Myocyte (in vitro differentiated cells): ENCODE data around the gene COQ9. TPM values are rescaled to one million over a fixed set of nuclear protein-coding genes. Genes with fewer than 3 reads are reported as not detected.
"Not testable (repeated sequence)": the region's sequence is repeated elsewhere in the genome, so short reads cannot be mapped to it uniquely, and the experiment has no call there.

ENCODE experiments used
- DNase-seq: peaks from one replicate; pipeline ENCODE4 v3.0.0-alpha.2; 2012; ENCODE audit warnings: low read depth
- total RNA-seq: library from RNA; depleted of rRNA; stranded (reverse); fragments of >200 nt; gene quantifications from 2 replicates; pipeline ENCODE4 v1.2.3, GENCODE V29; 2014

Gene COQ9
- total RNA-seq, 1 donor from 2014 or later, result 115 TPM

GRCh38 chr16:57426356-57426755 is 20.9 kb upstream of the COQ9 start:
- peak; percentile 70 for DNase-seq

DNA sequence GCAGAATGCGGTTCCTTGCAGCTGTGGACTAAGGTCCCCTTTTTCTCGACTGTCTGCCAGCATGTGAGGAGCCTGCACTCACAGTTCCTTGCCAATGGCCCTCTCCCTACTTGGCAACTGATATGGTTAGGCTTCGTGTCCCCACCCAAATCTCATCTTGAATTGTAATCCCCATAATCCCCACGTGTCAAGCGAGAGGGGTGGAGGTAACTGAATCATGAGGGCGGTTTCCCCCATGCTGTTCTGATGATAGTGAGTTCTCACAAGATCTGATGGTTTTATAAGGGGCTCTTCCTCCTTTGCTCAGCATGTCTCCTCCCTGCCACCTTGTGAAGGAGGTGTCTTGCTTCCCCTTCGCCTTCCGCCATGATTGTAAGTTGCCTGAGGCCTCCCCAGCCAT is 20.0 kb upstream of the COQ9 start:
- DNase-seq, result no peak

DNA sequence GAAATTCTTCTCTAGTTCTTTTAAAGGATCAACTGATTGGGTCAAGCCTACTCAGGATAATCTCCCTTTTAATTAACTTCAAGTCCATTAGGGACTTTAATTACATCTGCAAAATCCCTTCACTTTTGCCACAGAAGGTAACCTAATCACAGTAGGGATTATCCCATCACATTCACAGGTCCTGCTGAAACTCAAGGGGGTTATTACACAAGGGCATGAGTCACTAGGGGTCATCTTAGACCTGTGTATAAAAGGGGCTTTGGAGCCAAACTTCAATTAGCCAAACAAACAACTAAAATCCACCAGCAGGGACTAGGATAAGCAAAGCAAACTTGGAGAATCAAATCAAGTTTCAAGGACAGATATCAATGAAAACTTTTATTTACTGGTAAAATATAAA is 19.5 kb upstream of the COQ9 start:
- no peak for DNase-seq

DNA sequence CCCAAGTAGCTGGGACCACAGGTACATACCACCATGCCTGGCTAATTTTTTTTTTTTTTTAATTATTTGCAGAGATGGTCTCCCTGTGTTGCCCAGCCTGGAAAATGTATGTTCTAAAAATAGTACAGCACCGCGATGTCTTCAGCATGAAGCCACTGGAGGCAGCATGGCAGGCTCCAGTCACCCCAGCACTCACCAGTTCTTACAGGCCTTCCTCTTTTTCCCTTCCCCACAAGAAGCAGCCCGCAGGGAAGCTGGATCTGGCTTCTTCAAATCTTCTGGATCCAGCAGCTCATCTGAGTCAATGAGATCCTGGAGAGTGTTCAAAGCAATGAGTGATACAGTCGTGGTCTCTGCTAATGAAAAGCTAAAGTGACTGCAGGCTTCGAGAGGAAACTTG is 16.3 kb upstream of the COQ9 start:
- DNase-seq, result no peak

GRCh38 chr16:57432505-57432904 is 14.8 kb upstream of the COQ9 start:
- DNase-seq, result no peak

DNA sequence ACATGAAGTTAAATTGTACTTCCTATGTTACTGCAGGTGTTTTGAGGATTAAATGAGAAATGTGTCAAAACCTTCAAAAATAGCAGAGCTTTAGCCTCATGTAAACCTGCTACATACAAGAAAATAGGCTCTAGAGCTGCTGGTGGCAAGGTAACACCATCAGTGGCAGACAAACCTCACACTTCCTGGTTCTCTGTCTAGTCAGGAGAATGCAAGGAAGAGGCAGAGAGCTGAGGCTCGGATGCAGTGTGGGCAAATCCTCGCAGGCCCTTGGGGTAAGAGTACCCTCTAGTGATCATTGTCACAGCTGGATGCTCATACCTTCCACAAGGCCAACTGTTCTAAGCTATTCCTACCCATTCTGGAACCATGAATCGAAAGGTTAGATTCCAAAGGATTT is 14.3 kb upstream of the COQ9 start:
- no peak for DNase-seq

GRCh38 chr16:57434003-57434402 is 13.3 kb upstream of the COQ9 start:
- no peak for DNase-seq

DNA sequence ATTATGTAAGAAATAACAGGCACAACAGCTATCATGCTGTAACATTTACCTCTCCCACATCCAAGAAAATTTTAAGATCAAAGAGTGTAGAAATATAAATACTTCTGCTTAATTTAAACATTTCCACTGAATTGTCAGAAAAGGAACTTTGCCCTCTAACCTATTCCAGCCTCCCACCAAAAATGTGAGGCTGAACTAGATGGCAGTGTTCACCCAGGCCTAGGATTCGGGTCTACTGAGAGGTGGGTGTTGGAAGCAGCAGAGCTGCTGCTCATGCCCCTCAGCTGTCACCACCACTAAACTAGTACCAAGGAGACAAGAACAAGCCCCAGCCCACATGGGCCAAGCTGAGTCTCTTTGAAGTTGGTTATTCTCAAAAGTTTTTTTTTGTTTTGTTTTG is 11.4 kb upstream of the COQ9 start:
- no peak for DNase-seq

DNA sequence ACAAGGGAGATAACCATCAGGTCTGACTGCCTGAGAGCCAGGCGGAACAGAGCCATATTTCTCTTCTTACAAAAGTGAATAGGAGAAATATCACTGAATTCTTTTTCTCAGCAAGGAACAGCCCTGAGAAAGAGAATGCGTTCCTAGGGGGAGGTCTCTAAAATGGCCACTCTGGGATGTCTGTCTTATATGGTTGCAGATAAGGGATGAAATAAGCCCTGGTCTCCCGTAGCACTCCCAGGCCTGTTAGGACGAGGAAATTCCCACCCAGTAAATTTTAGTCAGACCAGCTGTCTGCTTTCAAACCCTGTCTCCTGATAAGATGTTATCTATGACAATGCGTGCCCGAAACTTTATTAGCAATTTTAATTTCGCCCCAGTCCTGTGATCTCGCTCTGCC is 7.3 kb upstream of the COQ9 start:
- not testable (repeated sequence) for DNase-seq

- DNase-seq, result peak; percentile 24
Measured at GRCh38 chr16:57440551-57440950, 6.7 kb upstream of the COQ9 start.

DNA sequence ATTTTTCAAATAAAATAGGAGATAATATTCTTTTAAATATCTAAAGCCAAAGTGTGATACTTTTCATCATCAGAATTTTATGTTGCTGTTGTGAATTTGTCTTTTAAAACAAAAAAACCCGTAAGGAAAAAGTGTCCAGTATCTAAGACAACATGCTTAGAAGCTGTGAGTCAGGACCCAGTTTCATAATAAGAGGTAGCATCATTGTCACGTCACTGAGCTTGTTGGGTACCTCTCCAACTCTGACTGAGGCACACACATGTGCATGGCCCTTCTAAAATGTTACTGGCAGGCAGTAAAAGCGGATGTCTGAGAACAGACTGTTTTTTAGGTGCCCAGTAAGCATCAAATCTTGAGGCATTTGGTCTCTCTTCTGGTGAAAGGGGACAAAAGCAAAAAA is 2.6 kb upstream of the COQ9 start:
- DNase-seq, result no peak

- no peak for DNase-seq
Measured at GRCh38 chr16:57445510-57445909, 1.8 kb upstream of the COQ9 start.

DNA sequence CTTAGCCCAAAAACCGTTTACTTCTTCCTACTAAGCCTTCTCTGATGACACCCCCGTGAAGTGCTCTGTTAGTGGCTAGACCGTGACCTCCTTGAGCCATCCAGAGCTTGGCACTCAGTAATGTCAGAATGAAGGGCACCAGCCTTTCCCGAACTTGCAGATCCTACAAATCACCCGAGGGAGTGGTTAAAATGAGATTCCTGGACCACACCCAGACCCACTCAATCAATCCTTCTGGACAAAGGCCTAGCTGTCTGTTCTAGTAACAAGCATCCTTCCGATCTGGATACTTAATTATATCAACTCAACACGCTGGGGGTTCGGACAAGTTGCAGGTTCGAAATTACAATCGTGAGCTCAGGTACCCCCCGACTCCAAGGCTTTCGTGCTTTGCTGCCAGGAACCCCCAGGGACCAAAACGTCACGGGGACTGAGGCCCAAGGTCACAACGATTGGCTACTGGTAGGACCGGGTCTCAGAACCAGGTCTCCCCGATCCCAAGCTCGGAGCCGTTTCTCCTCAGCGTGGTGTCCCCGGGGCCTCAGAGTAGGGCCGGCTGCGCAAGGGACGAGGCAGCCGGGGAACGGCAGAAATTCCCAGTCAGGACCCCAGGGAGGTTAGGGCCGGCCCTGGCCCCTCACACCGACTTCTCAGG is 621 bp upstream of the COQ9 start:
- peak; percentile 65 for DNase-seq

DNA sequence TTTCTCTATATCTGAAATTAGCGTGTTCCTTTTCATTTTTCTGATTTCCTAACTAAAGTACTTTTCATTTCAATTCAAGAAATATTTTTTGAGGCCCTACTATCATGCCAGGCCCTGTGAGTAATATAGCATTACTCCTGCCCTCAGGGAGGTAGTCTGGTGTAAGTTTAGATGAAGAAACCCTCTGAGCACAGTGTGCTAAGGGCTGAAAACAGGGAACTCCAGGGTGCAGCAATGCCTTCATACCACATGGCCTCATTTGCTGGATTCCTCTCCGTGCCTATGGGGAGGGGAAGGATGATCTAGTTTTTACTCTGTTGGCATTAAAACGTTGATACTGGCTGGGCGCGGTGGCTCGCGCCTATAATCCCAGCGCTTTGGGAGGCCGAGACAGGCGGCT is 4.7 kb downstream of the COQ9 start:
- DNase-seq, result no peak

- DNase-seq, result peak; percentile 87
Measured at GRCh38 chr16:57462209-57462977, 15.1 kb downstream of the COQ9 start, which contains the start of gene POLR2C. TSS of gene POLR2C (plus strand) at chr16:57462679. CDS start at chr16:57462725, 46 bp downstream.

DNA sequence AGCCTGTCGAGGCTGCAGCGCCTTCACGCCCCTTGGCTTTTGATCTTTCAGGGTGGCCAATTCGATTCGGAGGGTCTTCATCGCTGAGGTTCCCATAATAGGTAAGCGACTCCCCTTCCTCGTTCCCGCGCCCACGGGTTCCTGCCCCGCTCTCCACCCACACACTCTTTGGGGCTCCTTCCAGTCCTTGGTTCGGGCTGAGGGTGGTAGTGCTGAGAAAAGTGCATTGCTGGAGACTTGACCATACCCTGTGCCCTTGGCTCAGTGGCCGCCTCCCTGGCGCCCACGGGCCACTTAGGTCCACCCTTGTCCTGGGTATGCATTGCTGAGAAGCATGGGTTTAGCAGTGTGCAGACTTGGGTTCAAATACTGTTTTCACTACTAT is 15.7 kb downstream of the COQ9 start:
- no peak for DNase-seq

DNA sequence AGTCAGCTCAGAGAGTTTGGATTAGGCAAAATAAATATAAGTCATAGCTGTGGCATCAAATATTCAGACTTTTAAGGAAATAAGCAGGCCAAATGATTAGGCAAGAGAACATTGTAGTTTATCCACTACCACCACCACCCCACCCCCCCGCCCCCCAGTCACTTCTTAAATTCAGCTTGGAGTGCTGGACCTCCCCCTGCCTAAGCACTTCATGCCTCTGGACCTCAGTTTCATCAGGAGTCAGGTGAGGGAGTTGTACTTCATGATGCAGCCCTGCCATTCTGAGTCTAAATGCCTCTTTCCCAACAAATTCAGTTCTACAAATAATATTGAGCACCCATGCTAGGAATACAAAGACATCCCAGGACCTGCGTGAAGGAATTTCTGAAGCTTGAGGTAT is 17.2 kb downstream of the COQ9 start:
- DNase-seq, result no peak

GRCh38 chr16:57468346-57468745 is 21.1 kb downstream of the COQ9 start:
- DNase-seq, result no peak

GRCh38 chr16:57469046-57469445 is 21.8 kb downstream of the COQ9 start:
- DNase-seq, result no peak

DNA sequence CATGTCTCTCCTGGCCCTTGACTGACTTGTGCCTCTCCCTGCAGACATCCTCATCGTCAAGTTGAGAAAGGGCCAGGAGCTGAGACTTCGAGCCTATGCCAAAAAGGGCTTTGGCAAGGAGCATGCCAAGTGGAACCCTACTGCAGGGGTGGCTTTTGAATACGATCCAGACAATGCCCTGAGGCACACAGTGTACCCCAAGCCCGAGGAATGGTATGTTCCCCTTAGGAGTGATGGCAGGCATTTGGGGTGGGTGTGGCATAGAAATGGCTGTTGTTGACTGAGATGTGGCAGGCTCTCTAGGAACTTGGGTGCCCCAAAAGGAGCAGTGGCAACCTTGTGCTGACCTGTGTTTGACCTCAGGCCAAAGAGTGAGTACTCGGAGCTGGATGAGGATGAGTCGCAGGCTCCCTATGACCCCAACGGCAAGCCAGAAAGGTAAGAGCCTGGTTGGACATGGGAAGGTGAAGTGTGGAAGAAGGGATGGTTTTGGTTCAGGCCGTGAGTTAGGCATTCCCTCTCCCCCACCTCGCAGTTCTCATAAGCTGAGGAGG is 22.7 kb downstream of the COQ9 start:
- DNase-seq, result no peak

DNA sequence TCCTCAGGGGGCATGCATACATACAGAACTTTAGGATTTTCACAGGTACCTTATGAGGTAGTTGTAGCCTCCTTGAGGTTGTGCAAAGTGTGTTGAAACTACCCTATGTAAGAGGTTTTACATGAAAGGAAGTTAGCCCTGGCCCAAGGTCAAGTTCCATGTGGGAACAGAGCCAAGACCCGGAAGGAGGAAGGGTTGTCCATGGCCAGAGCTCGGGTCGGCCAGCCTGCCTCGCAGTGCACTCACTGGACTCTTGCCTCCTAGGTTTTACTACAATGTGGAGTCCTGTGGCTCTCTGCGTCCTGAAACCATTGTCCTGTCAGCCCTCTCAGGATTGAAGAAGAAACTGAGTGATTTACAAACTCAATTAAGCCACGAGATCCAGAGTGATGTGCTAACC is 23.4 kb downstream of the COQ9 start:
- no peak for DNase-seq

- DNase-seq, result no peak
Measured at GRCh38 chr16:57471209-57471608, 23.9 kb downstream of the COQ9 start.
